ENCODE data around the gene FOXP4. TPM values are rescaled to one million over a fixed set of nuclear protein-coding genes. Genes with fewer than 3 reads are reported as not detected.

The FOXP4 gene
- total RNA-seq, 1 experiment from 2014 or later, result 32.3 TPM

DNA sequence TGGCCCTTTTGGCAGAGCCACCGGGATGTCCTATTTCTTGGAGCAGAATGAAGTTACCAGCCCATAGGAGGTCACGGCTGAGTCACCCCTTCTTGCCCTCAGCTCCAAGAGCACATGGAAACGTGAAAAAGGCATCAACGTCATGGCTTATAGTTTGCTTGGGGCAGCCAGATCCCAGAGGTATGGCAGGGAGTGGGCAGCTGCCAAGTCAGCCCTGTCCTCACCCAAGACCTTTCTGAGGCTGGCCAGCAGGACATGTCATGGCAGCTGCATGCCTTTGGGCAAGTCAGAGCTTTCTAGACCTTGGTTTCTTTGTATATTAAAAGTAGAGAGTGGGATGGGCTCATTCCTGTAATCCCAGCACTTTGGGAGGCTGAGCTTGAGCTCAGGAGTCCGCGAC, 83.9 kb downstream of the FOXP4 start:
- Histone ChIP-seq H3K27ac (ENCODE audit: low read depth, low read length) (no peak overlapping the region), H3K36me3 (ENCODE audit: control insufficient read depth in 1 of 2, insufficient read depth in 2 of 2, low read length in 2 of 2) (no peaks in the 10 kb centered on the region), H3K9me2 (ENCODE audit: insufficient read depth) (no peaks in the 10 kb centered on the region), H3K4me3 (replicated peaks in 1 of 2; ENCODE audit: low read depth in 1 of 2, low read length in 2 of 2) (no peak overlapping the region), H2AFZ (ENCODE audit: low read depth, low read length, poor library complexity, severe bottlenecking) (no peak overlapping the region), H3K79me2 (ENCODE audit: insufficient read depth, low read length) (no peaks in the 10 kb centered on the region), H4K20me1 (ENCODE audit: insufficient read depth) (no peaks in the 10 kb centered on the region), H3K27me3 (ENCODE audit: insufficient read depth, low read length) (no peaks in the 10 kb centered on the region), H3K4me2 (ENCODE audit: low read length) (no peak overlapping the region), H3K9ac (ENCODE audit: low read length) (no peak overlapping the region), H3K4me1 (ENCODE audit: control insufficient read depth in 1 of 2, insufficient read depth in 2 of 2, low read length in 2 of 2) (peaks cover 6 to 9% of the 10 kb centered on the region in 2 experiments; a peak in 3 of 4 replicates), H3K9me3 (ENCODE audit: control insufficient read depth in 1 of 2, insufficient read depth in 1 of 2, low read depth in 1 of 2, low read length in 2 of 2) (no peaks in the 10 kb centered on the region)
- BruUV-seq (replicated peaks), result no TSS peak
- intact Hi-C loops (cut with micrococcal nuclease), result no loop called here
- ChIA-PET CTCF (no interaction called here), RAD21 (ENCODE audit: low non-redundant PET in 1 of 2, low total read pairs in 2 of 2, uncharacterized antibody in 2 of 2, unreplicated experiment in 2 of 2) (no interaction called here), POLR2A (no interaction called here)
- ATAC-seq, result no peak
- no peak for DNase-seq (ENCODE audit: low read depth, low spot score)
- TF ChIP-seq POLR2A (IDR thresholded peaks at IDR 0.05; ENCODE audit: borderline replicate concordance, extremely low read depth, insufficient read depth, insufficient read length) (no peak), JUND (IDR thresholded peaks at IDR 0.05) (no peak), RAD21 (IDR thresholded peaks at IDR 0.05; ENCODE audit: low read depth) (no peak), EZH2 (IDR thresholded peaks at IDR 0.05) (no peak), EZH2phosphoT487 (IDR thresholded peaks at IDR 0.05; ENCODE audit: borderline replicate concordance) (no peak)
- TF ChIP-seq, protein P1, sequence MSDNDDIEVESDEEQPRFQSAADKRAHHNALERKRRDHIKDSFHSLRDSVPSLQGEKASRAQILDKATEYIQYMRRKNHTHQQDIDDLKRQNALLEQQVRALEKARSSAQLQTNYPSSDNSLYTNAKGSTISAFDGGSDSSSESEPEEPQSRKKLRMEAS (IDR thresholded peaks at IDR 0.05), result no peak
- TF ChIP-seq, protein P2, sequence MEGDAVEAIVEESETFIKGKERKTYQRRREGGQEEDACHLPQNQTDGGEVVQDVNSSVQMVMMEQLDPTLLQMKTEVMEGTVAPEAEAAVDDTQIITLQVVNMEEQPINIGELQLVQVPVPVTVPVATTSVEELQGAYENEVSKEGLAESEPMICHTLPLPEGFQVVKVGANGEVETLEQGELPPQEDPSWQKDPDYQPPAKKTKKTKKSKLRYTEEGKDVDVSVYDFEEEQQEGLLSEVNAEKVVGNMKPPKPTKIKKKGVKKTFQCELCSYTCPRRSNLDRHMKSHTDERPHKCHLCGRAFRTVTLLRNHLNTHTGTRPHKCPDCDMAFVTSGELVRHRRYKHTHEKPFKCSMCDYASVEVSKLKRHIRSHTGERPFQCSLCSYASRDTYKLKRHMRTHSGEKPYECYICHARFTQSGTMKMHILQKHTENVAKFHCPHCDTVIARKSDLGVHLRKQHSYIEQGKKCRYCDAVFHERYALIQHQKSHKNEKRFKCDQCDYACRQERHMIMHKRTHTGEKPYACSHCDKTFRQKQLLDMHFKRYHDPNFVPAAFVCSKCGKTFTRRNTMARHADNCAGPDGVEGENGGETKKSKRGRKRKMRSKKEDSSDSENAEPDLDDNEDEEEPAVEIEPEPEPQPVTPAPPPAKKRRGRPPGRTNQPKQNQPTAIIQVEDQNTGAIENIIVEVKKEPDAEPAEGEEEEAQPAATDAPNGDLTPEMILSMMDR (IDR thresholded peaks at IDR 0.05 in 2 of 3, conservative IDR thresholded peaks at IDR 0.05 in 1 of 3; ENCODE audit: borderline replicate concordance in 1 of 3, insufficient read depth in 1 of 3, low read depth in 2 of 3, low read length in 2 of 3), result no peak
- TF ChIP-seq, protein P3, sequence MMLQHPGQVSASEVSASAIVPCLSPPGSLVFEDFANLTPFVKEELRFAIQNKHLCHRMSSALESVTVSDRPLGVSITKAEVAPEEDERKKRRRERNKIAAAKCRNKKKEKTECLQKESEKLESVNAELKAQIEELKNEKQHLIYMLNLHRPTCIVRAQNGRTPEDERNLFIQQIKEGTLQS (IDR thresholded peaks at IDR 0.05), result no peak
- TF ChIP-seq, protein P4, sequence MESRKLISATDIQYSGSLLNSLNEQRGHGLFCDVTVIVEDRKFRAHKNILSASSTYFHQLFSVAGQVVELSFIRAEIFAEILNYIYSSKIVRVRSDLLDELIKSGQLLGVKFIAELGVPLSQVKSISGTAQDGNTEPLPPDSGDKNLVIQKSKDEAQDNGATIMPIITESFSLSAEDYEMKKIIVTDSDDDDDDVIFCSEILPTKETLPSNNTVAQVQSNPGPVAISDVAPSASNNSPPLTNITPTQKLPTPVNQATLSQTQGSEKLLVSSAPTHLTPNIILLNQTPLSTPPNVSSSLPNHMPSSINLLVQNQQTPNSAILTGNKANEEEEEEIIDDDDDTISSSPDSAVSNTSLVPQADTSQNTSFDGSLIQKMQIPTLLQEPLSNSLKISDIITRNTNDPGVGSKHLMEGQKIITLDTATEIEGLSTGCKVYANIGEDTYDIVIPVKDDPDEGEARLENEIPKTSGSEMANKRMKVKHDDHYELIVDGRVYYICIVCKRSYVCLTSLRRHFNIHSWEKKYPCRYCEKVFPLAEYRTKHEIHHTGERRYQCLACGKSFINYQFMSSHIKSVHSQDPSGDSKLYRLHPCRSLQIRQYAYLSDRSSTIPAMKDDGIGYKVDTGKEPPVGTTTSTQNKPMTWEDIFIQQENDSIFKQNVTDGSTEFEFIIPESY (IDR thresholded peaks at IDR 0.05; ENCODE audit: extremely low read depth, insufficient replicate concordance, low read length), result no peak
- TF ChIP-seq, protein P5, sequence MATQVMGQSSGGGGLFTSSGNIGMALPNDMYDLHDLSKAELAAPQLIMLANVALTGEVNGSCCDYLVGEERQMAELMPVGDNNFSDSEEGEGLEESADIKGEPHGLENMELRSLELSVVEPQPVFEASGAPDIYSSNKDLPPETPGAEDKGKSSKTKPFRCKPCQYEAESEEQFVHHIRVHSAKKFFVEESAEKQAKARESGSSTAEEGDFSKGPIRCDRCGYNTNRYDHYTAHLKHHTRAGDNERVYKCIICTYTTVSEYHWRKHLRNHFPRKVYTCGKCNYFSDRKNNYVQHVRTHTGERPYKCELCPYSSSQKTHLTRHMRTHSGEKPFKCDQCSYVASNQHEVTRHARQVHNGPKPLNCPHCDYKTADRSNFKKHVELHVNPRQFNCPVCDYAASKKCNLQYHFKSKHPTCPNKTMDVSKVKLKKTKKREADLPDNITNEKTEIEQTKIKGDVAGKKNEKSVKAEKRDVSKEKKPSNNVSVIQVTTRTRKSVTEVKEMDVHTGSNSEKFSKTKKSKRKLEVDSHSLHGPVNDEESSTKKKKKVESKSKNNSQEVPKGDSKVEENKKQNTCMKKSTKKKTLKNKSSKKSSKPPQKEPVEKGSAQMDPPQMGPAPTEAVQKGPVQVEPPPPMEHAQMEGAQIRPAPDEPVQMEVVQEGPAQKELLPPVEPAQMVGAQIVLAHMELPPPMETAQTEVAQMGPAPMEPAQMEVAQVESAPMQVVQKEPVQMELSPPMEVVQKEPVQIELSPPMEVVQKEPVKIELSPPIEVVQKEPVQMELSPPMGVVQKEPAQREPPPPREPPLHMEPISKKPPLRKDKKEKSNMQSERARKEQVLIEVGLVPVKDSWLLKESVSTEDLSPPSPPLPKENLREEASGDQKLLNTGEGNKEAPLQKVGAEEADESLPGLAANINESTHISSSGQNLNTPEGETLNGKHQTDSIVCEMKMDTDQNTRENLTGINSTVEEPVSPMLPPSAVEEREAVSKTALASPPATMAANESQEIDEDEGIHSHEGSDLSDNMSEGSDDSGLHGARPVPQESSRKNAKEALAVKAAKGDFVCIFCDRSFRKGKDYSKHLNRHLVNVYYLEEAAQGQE (IDR thresholded peaks at IDR 0.05; ENCODE audit: low read depth), result no peak

Measured in HCT116 (cell line).